ENCODE results near the gene NARS2. TPM values are rescaled to one million over a fixed set of nuclear protein-coding genes. Genes with fewer than 3 reads are reported as not detected.

NARS2 gene
- total and polyA plus RNA-seq, 9 of the 15 experiments (the other 6 are each of a cell fraction or from before 2014, with no cell fraction given), result 26.8 to 48.0 (median 34.2) TPM

DNA sequence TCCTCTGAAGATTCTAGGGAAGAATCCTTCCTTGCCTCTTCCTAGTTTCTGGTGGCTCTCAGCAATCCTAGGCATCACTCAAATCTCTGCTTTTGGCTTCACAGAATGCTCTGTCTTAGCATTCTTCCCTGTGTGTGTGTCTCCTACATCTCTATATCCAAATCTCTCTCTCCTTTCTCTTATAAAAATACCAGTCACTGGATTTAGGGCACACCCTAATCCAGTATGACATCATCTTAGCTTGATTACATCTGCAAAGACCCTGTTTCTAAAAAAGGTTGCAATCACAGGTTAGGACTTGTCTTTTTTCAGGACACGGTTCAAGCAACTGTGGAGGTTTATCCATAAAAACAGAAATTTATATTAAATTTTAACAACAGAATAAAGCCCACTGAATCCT lies 54.4 kb downstream of the NARS2 start:
- Histone ChIP-seq H2AFZ (ENCODE audit: low read depth, low read length) (no peak overlapping the region), H3K36me3 (ENCODE audit: control insufficient read depth, insufficient read depth, low read length) (peaks cover 3% of the 10 kb centered on the region; the same call in 1 of the 3 replicates), H3K4me3 (no peak overlapping the region), H3K4me2 (ENCODE audit: insufficient read depth, low read length) (no peak overlapping the region), H3K79me2 (ENCODE audit: control insufficient read depth, insufficient read depth, low read length) (no peaks in the 10 kb centered on the region), H4K20me1 (replicated peaks; ENCODE audit: control insufficient read depth, insufficient read depth, low read length) (no peaks in the 10 kb centered on the region), H3K9me3 (replicated peaks; ENCODE audit: control insufficient read depth, insufficient read depth, low read depth, low read length) (0 out of 2 replicates have a peak, but pooled peaks cover 2% of the 10 kb centered on the region), H3K4me1 (replicated peaks in 1 of 2; ENCODE audit: control insufficient read depth in 2 of 2, insufficient read depth in 2 of 2, low read length in 2 of 2) (no peaks in the 10 kb centered on the region), H3K27ac (ENCODE audit: extremely low read depth, low read depth, low read length) (no peak overlapping the region), H3K9ac (ENCODE audit: insufficient read depth in 1 of 2, low read depth in 2 of 2, low read length in 2 of 2) (no peak overlapping the region), H3K9me1 (ENCODE audit: control insufficient read depth, insufficient read depth, low read length) (no peaks in the 10 kb centered on the region), H3K27me3 (ENCODE audit: control insufficient read depth in 2 of 2, insufficient read depth in 2 of 2, low read length in 2 of 2) (no peaks in the 10 kb centered on the region)
- DNase-seq (ENCODE audit: extremely low read depth in 1 of 4, low spot score in 3 of 4), result no peak
- no peak for FAIRE-seq
- WGBS (ENCODE audit: insufficient coverage, low coverage, missing lambda C conversion rate), result 85% methylated on average over 1 of the region's 1 CpG
- ATAC-seq, result no peak
- POLR2A ChIA-PET, result no interaction called here
- in situ Hi-C loops (cut with MboI) (no loop called here), intact Hi-C loops (cut with micrococcal nuclease) (no loop called here)
- TF ChIP-seq, protein P1, sequence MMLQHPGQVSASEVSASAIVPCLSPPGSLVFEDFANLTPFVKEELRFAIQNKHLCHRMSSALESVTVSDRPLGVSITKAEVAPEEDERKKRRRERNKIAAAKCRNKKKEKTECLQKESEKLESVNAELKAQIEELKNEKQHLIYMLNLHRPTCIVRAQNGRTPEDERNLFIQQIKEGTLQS (IDR thresholded peaks at IDR 0.05), result 0 out of 2 replicates have a peak, but pooled peaks have one; percentile 25
- TF ChIP-seq, protein P1 (CRISPR knock-in tag; conservative IDR thresholded peaks at IDR 0.05), result no peak
- TF ChIP-seq, protein P2, sequence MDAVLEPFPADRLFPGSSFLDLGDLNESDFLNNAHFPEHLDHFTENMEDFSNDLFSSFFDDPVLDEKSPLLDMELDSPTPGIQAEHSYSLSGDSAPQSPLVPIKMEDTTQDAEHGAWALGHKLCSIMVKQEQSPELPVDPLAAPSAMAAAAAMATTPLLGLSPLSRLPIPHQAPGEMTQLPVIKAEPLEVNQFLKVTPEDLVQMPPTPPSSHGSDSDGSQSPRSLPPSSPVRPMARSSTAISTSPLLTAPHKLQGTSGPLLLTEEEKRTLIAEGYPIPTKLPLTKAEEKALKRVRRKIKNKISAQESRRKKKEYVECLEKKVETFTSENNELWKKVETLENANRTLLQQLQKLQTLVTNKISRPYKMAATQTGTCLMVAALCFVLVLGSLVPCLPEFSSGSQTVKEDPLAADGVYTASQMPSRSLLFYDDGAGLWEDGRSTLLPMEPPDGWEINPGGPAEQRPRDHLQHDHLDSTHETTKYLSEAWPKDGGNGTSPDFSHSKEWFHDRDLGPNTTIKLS (IDR thresholded peaks at IDR 0.05; ENCODE audit: borderline replicate concordance, low read depth), result no peak
- BruUV-seq (replicated peaks), result no TSS peak
- CTCF ChIA-PET (ENCODE audit: low intra/inter-chr PET ratio), result no interaction called here

Data from K562 (cell line).